Measurements from ENCODE around the gene UBIAD1. TPM values are rescaled to one million over a fixed set of nuclear protein-coding genes. Genes with fewer than 3 reads are reported as not detected.

The UBIAD1 gene
- total and polyA plus RNA-seq, 2 donors (not counting 3 experiments of a cell fraction or from before 2014, with no cell fraction given) = 12.7 to 17.8 TPM

DNA sequence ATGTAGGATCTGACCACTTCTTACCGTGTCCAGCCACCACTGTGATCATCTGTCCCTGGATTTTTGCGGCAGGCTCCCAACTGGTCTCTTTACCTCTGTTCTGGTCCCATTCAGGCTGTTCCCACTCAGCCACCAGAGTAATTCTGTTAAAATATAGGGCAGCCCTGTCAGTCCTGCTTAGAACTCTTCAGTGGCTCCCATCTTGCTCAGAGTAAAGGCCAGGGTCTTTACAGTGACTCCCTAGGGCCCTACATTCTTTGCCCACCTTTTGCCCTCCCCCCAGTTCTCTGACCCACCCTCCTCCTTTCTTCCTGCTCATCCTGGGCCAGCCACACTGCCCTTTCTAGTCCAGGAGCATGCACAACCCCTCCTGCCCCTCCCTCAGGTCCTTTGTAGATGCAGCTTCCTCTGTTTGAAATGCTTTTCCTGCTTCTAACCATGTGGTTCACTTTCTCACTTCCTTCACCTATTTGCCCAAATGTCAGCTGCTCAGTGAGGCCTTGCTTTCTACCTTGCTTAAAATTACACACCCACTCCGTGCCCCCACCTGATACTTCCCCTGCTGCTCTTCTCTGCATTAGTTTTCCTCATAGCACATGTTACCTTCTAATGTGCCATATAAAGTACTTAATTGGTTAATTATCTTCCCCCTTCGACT, 7.8 kb downstream of the UBIAD1 start:
- Histone ChIP-seq H4K20me1 (replicated peaks; ENCODE audit: control insufficient read depth, extremely low read depth, insufficient read depth, low read length) (peaks cover 2% of the 10 kb centered on the region), H3K9me1 (replicated peaks; ENCODE audit: control insufficient read depth, extremely low read depth, insufficient read depth, low read length) (no peaks in the 10 kb centered on the region), H3K4me2 (ENCODE audit: insufficient read depth, low read length) (no peak overlapping the region), H3K27me3 (ENCODE audit: control insufficient read depth in 2 of 2, insufficient read depth in 2 of 2, low read length in 2 of 2) (no peaks in the 10 kb centered on the region), H3K27ac (ENCODE audit: insufficient read depth, low read depth, low read length) (no peak overlapping the region), H3K9ac (replicated peaks; ENCODE audit: extremely low read depth, insufficient read depth, low read length) (no peak overlapping the region), H3K79me2 (ENCODE audit: control insufficient read depth, insufficient read depth, low read length) (peaks cover 7% of the 10 kb centered on the region), H2AFZ (ENCODE audit: low read depth, low read length) (no peak overlapping the region), H3K4me1 (ENCODE audit: control insufficient read depth, extremely low read depth, insufficient read depth, low read length) (peaks cover 18% of the 10 kb centered on the region), H3K9me3 (replicated peaks; ENCODE audit: control insufficient read depth, insufficient read depth, low read length) (no peaks in the 10 kb centered on the region), H3K4me3 (replicated peaks in 1 of 3; ENCODE audit: insufficient read depth in 1 of 3, low read depth in 1 of 3, low read length in 3 of 3) (no peak overlapping the region), H3K36me3 (ENCODE audit: control insufficient read depth in 2 of 2, extremely low read depth in 1 of 2, insufficient read depth in 2 of 2, low read length in 2 of 2) (peaks cover 0 to 4% of the 10 kb centered on the region in 2 experiments)
- BruUV-seq (replicated peaks) = no TSS peak
- dilution Hi-C loops (cut with MboI; ENCODE audit: extremely low pct_ligation_motif_present, low sequenced_read_pairs) (no loop called here), intact Hi-C loops (cut with micrococcal nuclease) (no loop called here)
- ChIA-PET POLR2A (no interaction called here), CTCF (interaction anchor here (1.0 to 2.3 kb wide), 5 partner anchors 8 to 39 kb away, joined by 3 to 14 read pairs (median 4); partner anchors contain the start of genes MTOR and UBIAD1)
- DNase-seq (ENCODE audit: low read depth, low spot score) (no peak), FAIRE-seq (peak; percentile 76)
- TF ChIP-seq EZH2 (IDR thresholded peaks at IDR 0.05; ENCODE audit: borderline replicate concordance, low read depth, low read length, severe bottlenecking) = no peak
- no peak for TF ChIP-seq FOS (IDR thresholded peaks at IDR 0.05; ENCODE audit: borderline replicate concordance, insufficient read depth, low read length)
- TF ChIP-seq, protein P1, sequence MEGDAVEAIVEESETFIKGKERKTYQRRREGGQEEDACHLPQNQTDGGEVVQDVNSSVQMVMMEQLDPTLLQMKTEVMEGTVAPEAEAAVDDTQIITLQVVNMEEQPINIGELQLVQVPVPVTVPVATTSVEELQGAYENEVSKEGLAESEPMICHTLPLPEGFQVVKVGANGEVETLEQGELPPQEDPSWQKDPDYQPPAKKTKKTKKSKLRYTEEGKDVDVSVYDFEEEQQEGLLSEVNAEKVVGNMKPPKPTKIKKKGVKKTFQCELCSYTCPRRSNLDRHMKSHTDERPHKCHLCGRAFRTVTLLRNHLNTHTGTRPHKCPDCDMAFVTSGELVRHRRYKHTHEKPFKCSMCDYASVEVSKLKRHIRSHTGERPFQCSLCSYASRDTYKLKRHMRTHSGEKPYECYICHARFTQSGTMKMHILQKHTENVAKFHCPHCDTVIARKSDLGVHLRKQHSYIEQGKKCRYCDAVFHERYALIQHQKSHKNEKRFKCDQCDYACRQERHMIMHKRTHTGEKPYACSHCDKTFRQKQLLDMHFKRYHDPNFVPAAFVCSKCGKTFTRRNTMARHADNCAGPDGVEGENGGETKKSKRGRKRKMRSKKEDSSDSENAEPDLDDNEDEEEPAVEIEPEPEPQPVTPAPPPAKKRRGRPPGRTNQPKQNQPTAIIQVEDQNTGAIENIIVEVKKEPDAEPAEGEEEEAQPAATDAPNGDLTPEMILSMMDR (IDR thresholded peaks at IDR 0.05; ENCODE audit: extremely low read depth in 1 of 2, insufficient read depth in 1 of 2, low read depth in 1 of 2, low read length in 2 of 2) = no peak
